H9 (cell line): ENCODE data around the gene ADARB2. TPM values are rescaled to one million over a fixed set of nuclear protein-coding genes. Genes with fewer than 3 reads are reported as not detected.

Experiments used
- DNase-seq: peaks from one replicate; pipeline ENCODE4 v3.0.0-alpha.2; 2017
- H2AFZ ChIP-seq: one replicate; pipeline ENCODE4 v1.6.1; 2013; ENCODE audit warnings: mild to moderate bottlenecking, low read length, control low read depth, moderate library complexity
- H2AK5ac ChIP-seq: 2 replicates; pipeline ENCODE4 v1.6.1; 2013; ENCODE audit warnings: low read length, control low read depth, mixed read lengths; ENCODE audit not compliant: insufficient read length
- H2BK120ac ChIP-seq: one replicate; pipeline ENCODE4 v1.6.1; 2013; ENCODE audit warnings: low read depth, mild to moderate bottlenecking, low read length, control low read depth, inconsistent platforms; ENCODE audit not compliant: poor library complexity, severe bottlenecking
- H2BK12ac ChIP-seq: 2 replicates; pipeline ENCODE4 v1.6.1; 2013; ENCODE audit warnings: low read length, control low read depth, mixed read lengths, low read depth; ENCODE audit not compliant: insufficient read length
- H2BK15ac ChIP-seq: 2 replicates; pipeline ENCODE4 v1.6.1; 2013; ENCODE audit warnings: low read depth, low read length, control low read depth
- H2BK20ac ChIP-seq: one replicate; pipeline ENCODE4 v1.6.1; 2013; ENCODE audit warnings: low read depth, mild to moderate bottlenecking, low read length, control low read depth, inconsistent platforms; ENCODE audit not compliant: poor library complexity, severe bottlenecking
- H2BK5ac ChIP-seq: 2 replicates; pipeline ENCODE4 v1.6.1; 2013; ENCODE audit warnings: low read length, control low read depth, mixed read lengths; ENCODE audit not compliant: insufficient read length
- H3K14ac ChIP-seq: 2 replicates; pipeline ENCODE4 v1.6.1; 2013; ENCODE audit warnings: low read length, control low read depth; ENCODE audit not compliant: insufficient read depth
- H3K18ac ChIP-seq: 2 replicates; pipeline ENCODE4 v1.6.1; 2013; ENCODE audit warnings: low read depth, mild to moderate bottlenecking, mixed read lengths, low read length, control low read depth; ENCODE audit not compliant: insufficient read length
- H3K23ac ChIP-seq: 2 replicates; pipeline ENCODE4 v1.6.1; 2013; ENCODE audit warnings: low read length, control low read depth, mixed read lengths, low read depth; ENCODE audit not compliant: insufficient read length
- H3K23me2 ChIP-seq: 2 replicates; pipeline ENCODE4 v1.6.1; 2013; ENCODE audit warnings: low read depth, mild to moderate bottlenecking, mixed read lengths, low read length, control low read depth; ENCODE audit not compliant: insufficient read length, poor library complexity, severe bottlenecking
- H3K27ac ChIP-seq: 2 replicates; pipeline ENCODE4 v1.5.1; 2013; ENCODE audit warnings: low read length, control low read depth, mixed read lengths, low read depth; ENCODE audit not compliant: insufficient read length
- H3K27me3 ChIP-seq: 2 replicates; pipeline ENCODE4 v1.6.1; 2013; ENCODE audit warnings: low read length, control low read depth, inconsistent platforms; ENCODE audit not compliant: insufficient read depth
- H3K4ac ChIP-seq: 2 replicates; pipeline ENCODE4 v1.6.1; 2013; ENCODE audit warnings: low read depth, mild to moderate bottlenecking, control low read depth, inconsistent platforms, low read length, moderate library complexity
- H3K4me1 ChIP-seq: 2 replicates; pipeline ENCODE4 v1.6.1; 2013; ENCODE audit warnings: low read length, control low read depth, inconsistent platforms; ENCODE audit not compliant: insufficient read depth
- H3K4me2 ChIP-seq: 2 replicates; pipeline ENCODE4 v1.6.1; 2013; ENCODE audit warnings: low read length, control low read depth, mixed read lengths; ENCODE audit not compliant: insufficient read length, insufficient read depth
- H3K56ac ChIP-seq: 2 replicates; pipeline ENCODE4 v1.6.1; 2013; ENCODE audit warnings: low read depth, mild to moderate bottlenecking, mixed read lengths, low read length, control low read depth; ENCODE audit not compliant: insufficient read length
- H3K79me1 ChIP-seq: 2 replicates; pipeline ENCODE4 v1.6.1; 2013; ENCODE audit warnings: low read depth, mild to moderate bottlenecking, moderate library complexity, low read length, control low read depth, inconsistent platforms; ENCODE audit not compliant: insufficient read depth, poor library complexity, severe bottlenecking
- H3K79me2 ChIP-seq: 2 replicates; pipeline ENCODE4 v1.6.1; 2013; ENCODE audit warnings: low read length, control low read depth, inconsistent platforms; ENCODE audit not compliant: insufficient read depth
- H3K9ac ChIP-seq: 2 replicates; pipeline ENCODE4 v1.6.1; 2013; ENCODE audit warnings: low read length, control low read depth, mixed read lengths; ENCODE audit not compliant: insufficient read length; ENCODE audit errors: extremely low read depth
- H3K9me3 ChIP-seq: one replicate; pipeline ENCODE4 v1.6.1; 2013; ENCODE audit warnings: low read depth, low read length, inconsistent platforms; ENCODE audit not compliant: control insufficient read depth
- H3T11ph ChIP-seq: one replicate; pipeline ENCODE4 v1.6.1; 2013; ENCODE audit warnings: mild to moderate bottlenecking, low read length, control low read depth, inconsistent platforms
- H4K20me1 ChIP-seq: one replicate; pipeline ENCODE4 v1.6.1; 2013; ENCODE audit not compliant: control insufficient read depth, insufficient read length, insufficient read depth
- H4K5ac ChIP-seq: 2 replicates; pipeline ENCODE4 v1.6.1; 2013; ENCODE audit warnings: low read depth, mild to moderate bottlenecking, mixed read lengths, low read length, control low read depth; ENCODE audit not compliant: insufficient read length
- H4K8ac ChIP-seq: replicated peaks from 2 replicates; pipeline ENCODE4 v1.6.1; 2013; ENCODE audit warnings: low read length, control low read depth, mixed read lengths, low read depth; ENCODE audit not compliant: insufficient read length
- H4K91ac ChIP-seq: 2 replicates; pipeline ENCODE4 v1.6.1; 2013; ENCODE audit warnings: low read depth, mild to moderate bottlenecking, moderate library complexity, mixed read lengths, low read length, control low read depth; ENCODE audit not compliant: insufficient read length
- H3K27ac Mint-ChIP-seq, 3 experiments: 2 replicates in 2 of 3; 3 replicates in 1 of 3; pipeline ENCODE4 v1.8.0; 2020 to 2021; ENCODE audit warnings: mixed read lengths in 3 of 3, mild to moderate bottlenecking in 1 of 3, moderate library complexity in 1 of 3
- H3K27me3 Mint-ChIP-seq: 2 replicates; pipeline ENCODE4 v1.8.0; 2021; ENCODE audit warnings: low read depth, mild to moderate bottlenecking, moderate library complexity, mixed read lengths
- H3K36me3 Mint-ChIP-seq, 3 experiments: 2 replicates in 2 of 3; 3 replicates in 1 of 3; pipeline ENCODE4 v1.8.0; 2020 to 2021; ENCODE audit warnings: low read depth in 3 of 3, mixed read lengths in 3 of 3; ENCODE audit not compliant: insufficient read depth in 1 of 3
- H3K4me1 Mint-ChIP-seq, 2 experiments: 2 replicates each; pipeline ENCODE4 v1.8.0; 2020; ENCODE audit warnings: mixed read lengths in 2 of 2
- H3K4me3 Mint-ChIP-seq, 2 experiments: 2 replicates in 1 of 2; 3 replicates in 1 of 2; pipeline ENCODE4 v1.8.0; 2020 to 2021; ENCODE audit warnings: mild to moderate bottlenecking in 2 of 2, mixed read lengths in 2 of 2, moderate library complexity in 1 of 2
- H3K9me3 Mint-ChIP-seq, 2 experiments: 2 replicates in 1 of 2; 3 replicates in 1 of 2; pipeline ENCODE4 v1.8.0; 2020; ENCODE audit warnings: mild to moderate bottlenecking in 2 of 2, mixed read lengths in 2 of 2, moderate library complexity in 1 of 2
- CTCF ChIP-seq: fragments of 200-600 bp; sonication (generic); conservative IDR thresholded peaks from 3 replicates; pipeline ENCODE4 v1.8.0; 2021; ENCODE audit warnings: antibody characterized with exemption, mild to moderate bottlenecking
- WGBS: extraction: QIAGEN DNeasy Blood & Tissue Kit; methylation state at CpG from one replicate; pipeline ENCODE4 v1.1.7; 2013; ENCODE audit warnings: missing lambda C conversion rate, low lambda C conversion rate, mixed read lengths; ENCODE audit not compliant: insufficient read length; ENCODE audit errors: extremely low coverage; 5-methylcytosine and 5-hydroxymethylcytosine counted together
- total RNA-seq: library from RNA; stranded (reverse); gene quantifications from 2 replicates; pipeline ENCODE4 v1.2.1, GENCODE V29; 2021

The ADARB2 gene
- total RNA-seq, 1 experiment from 2014 or later: 0.87 TPM

- Histone ChIP-seq H4K8ac (no peak overlapping the region), H3K9me3 (no peaks in the 10 kb centered on the region), H2BK15ac (no peak overlapping the region), H3K27ac (no peak overlapping the region), H2AK5ac (no peak overlapping the region), H3K23ac (no peak overlapping the region), H3K4me2 (no peak overlapping the region), H4K91ac (no peak overlapping the region), H3K9ac (no peak overlapping the region), H2BK120ac (no peak overlapping the region), H3T11ph (no peak overlapping the region), H2BK20ac (no peak overlapping the region), H3K79me2 (no peaks in the 10 kb centered on the region), H3K4ac (no peak overlapping the region), H4K5ac (no peak overlapping the region), H3K27me3 (no peaks in the 10 kb centered on the region), H2AFZ (no peak overlapping the region), H2BK12ac (no peak overlapping the region), H3K14ac (no peak overlapping the region), H2BK5ac (no peak overlapping the region), H3K4me1 (no peaks in the 10 kb centered on the region), H3K18ac (no peak overlapping the region), H3K56ac (no peak overlapping the region), H3K79me1 (no peaks in the 10 kb centered on the region), H4K20me1 (no peaks in the 10 kb centered on the region), H3K23me2 (no peaks in the 10 kb centered on the region)
- peaks cover under 1% of the 10 kb centered on the region; the same call in 1 of the 2 replicates for H3K27me3 Mint-ChIP-seq
- no peaks in the 10 kb centered on the region for H3K36me3 Mint-ChIP-seq
- H3K4me3 Mint-ChIP-seq: no peak overlapping the region
- TF ChIP-seq CTCF: no peak
- WGBS: 100% methylated on average over 5 of the region's 5 CpGs
- peaks cover 5 to 7% of the 10 kb centered on the region in 2 experiments; a peak in 3 of 4 replicates for H3K4me1 Mint-ChIP-seq
- H3K9me3 Mint-ChIP-seq: no peaks in the 10 kb centered on the region
- no peak overlapping the region for H3K27ac Mint-ChIP-seq
- no peak for DNase-seq
These were observed 238.5 kb downstream of the ADARB2 start for GRCh38 chr10:1498746-1499358.
